Measurements from ENCODE around the gene MRPL28.

DNA sequence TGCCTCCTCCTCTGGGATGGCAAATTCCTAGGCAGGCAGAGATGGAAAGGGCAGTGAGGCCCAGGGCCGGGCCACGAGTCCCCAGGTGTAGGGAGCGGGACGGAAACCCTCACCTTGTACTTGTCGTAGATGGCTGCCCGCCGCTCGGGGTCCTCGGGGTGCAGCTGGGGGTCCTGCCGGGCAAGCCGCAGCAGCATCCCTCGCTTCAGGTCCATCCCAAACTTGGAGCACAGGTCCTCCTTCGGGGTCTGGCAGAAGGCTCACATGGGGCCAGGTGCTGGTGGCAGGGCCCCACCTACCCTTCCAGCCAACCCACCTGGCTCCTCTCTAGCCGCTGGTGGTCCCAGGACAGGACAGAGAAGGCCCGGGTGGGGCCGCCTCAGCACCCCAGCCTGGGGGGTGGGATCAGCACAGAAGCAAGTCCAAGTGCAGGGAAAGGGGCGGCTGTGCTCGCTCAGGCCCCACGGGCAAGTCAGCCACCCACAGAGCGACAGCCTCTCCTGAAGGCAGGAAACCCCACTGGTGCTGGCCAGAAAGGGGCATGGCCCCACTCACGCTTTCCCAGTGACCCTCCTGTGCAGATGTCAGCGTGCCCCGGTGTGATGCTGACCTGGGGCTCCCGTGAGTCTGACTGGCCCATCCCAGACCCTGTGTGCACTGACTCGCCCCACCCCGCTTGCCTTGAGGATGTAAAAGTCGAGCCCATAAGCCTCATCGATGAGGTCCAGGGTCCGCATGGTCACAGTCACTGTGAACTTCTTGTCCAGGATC lies 1.8 kb downstream of the MRPL28 start:
- TF ChIP-seq, protein P1, sequence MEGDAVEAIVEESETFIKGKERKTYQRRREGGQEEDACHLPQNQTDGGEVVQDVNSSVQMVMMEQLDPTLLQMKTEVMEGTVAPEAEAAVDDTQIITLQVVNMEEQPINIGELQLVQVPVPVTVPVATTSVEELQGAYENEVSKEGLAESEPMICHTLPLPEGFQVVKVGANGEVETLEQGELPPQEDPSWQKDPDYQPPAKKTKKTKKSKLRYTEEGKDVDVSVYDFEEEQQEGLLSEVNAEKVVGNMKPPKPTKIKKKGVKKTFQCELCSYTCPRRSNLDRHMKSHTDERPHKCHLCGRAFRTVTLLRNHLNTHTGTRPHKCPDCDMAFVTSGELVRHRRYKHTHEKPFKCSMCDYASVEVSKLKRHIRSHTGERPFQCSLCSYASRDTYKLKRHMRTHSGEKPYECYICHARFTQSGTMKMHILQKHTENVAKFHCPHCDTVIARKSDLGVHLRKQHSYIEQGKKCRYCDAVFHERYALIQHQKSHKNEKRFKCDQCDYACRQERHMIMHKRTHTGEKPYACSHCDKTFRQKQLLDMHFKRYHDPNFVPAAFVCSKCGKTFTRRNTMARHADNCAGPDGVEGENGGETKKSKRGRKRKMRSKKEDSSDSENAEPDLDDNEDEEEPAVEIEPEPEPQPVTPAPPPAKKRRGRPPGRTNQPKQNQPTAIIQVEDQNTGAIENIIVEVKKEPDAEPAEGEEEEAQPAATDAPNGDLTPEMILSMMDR (IDR thresholded peaks at IDR 0.05): no peak
- no peak for TF ChIP-seq ZFX (IDR thresholded peaks at IDR 0.05; ENCODE audit: borderline replicate concordance)
